Activated naive CD8-positive, alpha-beta T cell treated with anti-CD3 and anti-CD28 coated beads, Interleukin-2, amount 50 U/mL, for 24 hours (primary cell): Measurements from ENCODE around the gene ADAM22.
"Not testable (repeated sequence)": the region's sequence is repeated elsewhere in the genome, so short reads cannot be mapped to it uniquely, and the experiment has no call there.

Experiments
- ATAC-seq: fragments of 150-1000 bp; cut with Tn5 transposase; one replicate; pipeline ENCODE4 v1.10.0; 2021
- DNase-seq: peaks from one replicate; pipeline ENCODE4 v3.0.0; 2021
- H3K27ac Mint-ChIP-seq: one replicate; pipeline ENCODE4 v1.8.0; 2021; ENCODE audit warnings: mild to moderate bottlenecking, mixed read lengths
- H3K27me3 Mint-ChIP-seq: one replicate; pipeline ENCODE4 v1.8.0; 2021; ENCODE audit warnings: mixed read lengths
- H3K36me3 Mint-ChIP-seq: one replicate; pipeline ENCODE4 v1.8.0; 2021; ENCODE audit warnings: low read depth, mixed read lengths
- H3K4me1 Mint-ChIP-seq: one replicate; pipeline ENCODE4 v1.8.0; 2021; ENCODE audit warnings: mixed read lengths
- H3K4me3 Mint-ChIP-seq: one replicate; pipeline ENCODE4 v1.8.0; 2021; ENCODE audit warnings: mild to moderate bottlenecking, moderate library complexity, mixed read lengths
- H3K9me3 Mint-ChIP-seq: one replicate; pipeline ENCODE4 v1.8.0; 2021; ENCODE audit warnings: mixed read lengths

ADAM22 gene

GRCh38 chr7:88127637-88128290 is 193.7 kb downstream of the ADAM22 start:
- ATAC-seq: no peak
- no peak overlapping the region for H3K4me3 Mint-ChIP-seq
- H3K27ac Mint-ChIP-seq: no peak overlapping the region
- no peaks in the 10 kb centered on the region for H3K27me3 Mint-ChIP-seq
- DNase-seq: no peak
- no peaks in the 10 kb centered on the region for H3K4me1 Mint-ChIP-seq
- no peaks in the 10 kb centered on the region for H3K36me3 Mint-ChIP-seq
- no peaks in the 10 kb centered on the region for H3K9me3 Mint-ChIP-seq

- H3K4me1 Mint-ChIP-seq: no peaks in the 10 kb centered on the region
- DNase-seq (no peak), ATAC-seq (no peak)
- no peaks in the 10 kb centered on the region for H3K27me3 Mint-ChIP-seq
- no peak overlapping the region for H3K27ac Mint-ChIP-seq
- H3K9me3 Mint-ChIP-seq: no peaks in the 10 kb centered on the region
- H3K4me3 Mint-ChIP-seq: no peak overlapping the region
- no peaks in the 10 kb centered on the region for H3K36me3 Mint-ChIP-seq
Measured at GRCh38 chr7:88132725-88133124, 198.7 kb downstream of the ADAM22 start.

GRCh38 chr7:88140947-88141346 is 206.9 kb downstream of the ADAM22 start:
- no peak overlapping the region for H3K27ac Mint-ChIP-seq
- H3K4me1 Mint-ChIP-seq: no peaks in the 10 kb centered on the region
- H3K4me3 Mint-ChIP-seq: no peak overlapping the region
- DNase-seq (no peak), ATAC-seq (no peak)
- no peaks in the 10 kb centered on the region for H3K9me3 Mint-ChIP-seq
- no peaks in the 10 kb centered on the region for H3K36me3 Mint-ChIP-seq
- H3K27me3 Mint-ChIP-seq: no peaks in the 10 kb centered on the region

- no peaks in the 10 kb centered on the region for H3K4me1 Mint-ChIP-seq
- no peak overlapping the region for H3K4me3 Mint-ChIP-seq
- H3K9me3 Mint-ChIP-seq: no peaks in the 10 kb centered on the region
- no peak for ATAC-seq
- no peaks in the 10 kb centered on the region for H3K27me3 Mint-ChIP-seq
- H3K27ac Mint-ChIP-seq: no peak overlapping the region
- no peak for DNase-seq
- no peaks in the 10 kb centered on the region for H3K36me3 Mint-ChIP-seq
Measured at GRCh38 chr7:88141479-88141878, 207.4 kb downstream of the ADAM22 start.

- no peak for DNase-seq
- H3K36me3 Mint-ChIP-seq: no peaks in the 10 kb centered on the region
- H3K4me3 Mint-ChIP-seq: no peak overlapping the region
- H3K9me3 Mint-ChIP-seq: no peaks in the 10 kb centered on the region
- no peaks in the 10 kb centered on the region for H3K27me3 Mint-ChIP-seq
- H3K4me1 Mint-ChIP-seq: no peaks in the 10 kb centered on the region
- ATAC-seq: no peak
- H3K27ac Mint-ChIP-seq: no peak overlapping the region
Measured at GRCh38 chr7:88141953-88142352, 207.9 kb downstream of the ADAM22 start.

- no peak for DNase-seq
- no peak for ATAC-seq
- no peaks in the 10 kb centered on the region for H3K27me3 Mint-ChIP-seq
- no peaks in the 10 kb centered on the region for H3K9me3 Mint-ChIP-seq
- H3K27ac Mint-ChIP-seq: no peak overlapping the region
- no peaks in the 10 kb centered on the region for H3K4me1 Mint-ChIP-seq
- H3K36me3 Mint-ChIP-seq: peaks cover 8% of the 10 kb centered on the region
- H3K4me3 Mint-ChIP-seq: no peak overlapping the region
Measured at GRCh38 chr7:88146616-88147015, 212.6 kb downstream of the ADAM22 start.

- Mint-ChIP-seq H3K36me3 (peaks cover 8% of the 10 kb centered on the region), H3K27me3 (no peaks in the 10 kb centered on the region), H3K4me1 (no peaks in the 10 kb centered on the region), H3K4me3 (no peak overlapping the region), H3K9me3 (no peaks in the 10 kb centered on the region), H3K27ac (no peak overlapping the region)
- ATAC-seq (no peak), DNase-seq (no peak)
Measured at GRCh38 chr7:88147341-88147740, 213.3 kb downstream of the ADAM22 start.

- Mint-ChIP-seq H3K9me3 (no peaks in the 10 kb centered on the region), H3K4me3 (no peak overlapping the region), H3K27ac (no peak overlapping the region), H3K27me3 (no peaks in the 10 kb centered on the region), H3K36me3 (peaks cover 8% of the 10 kb centered on the region), H3K4me1 (no peaks in the 10 kb centered on the region)
- DNase-seq (no peak), ATAC-seq (no peak)
Measured at GRCh38 chr7:88147949-88148348, 213.9 kb downstream of the ADAM22 start.

GRCh38 chr7:88150033-88150432 is 216.0 kb downstream of the ADAM22 start:
- ATAC-seq (no peak), DNase-seq (no peak)
- Mint-ChIP-seq H3K27ac (no peak overlapping the region), H3K4me1 (no peaks in the 10 kb centered on the region), H3K36me3 (peaks cover 11% of the 10 kb centered on the region), H3K9me3 (no peaks in the 10 kb centered on the region), H3K4me3 (no peak overlapping the region), H3K27me3 (no peaks in the 10 kb centered on the region)

GRCh38 chr7:88151119-88151790 is 217.2 kb downstream of the ADAM22 start:
- Mint-ChIP-seq H3K4me1 (no peaks in the 10 kb centered on the region), H3K27me3 (no peaks in the 10 kb centered on the region), H3K9me3 (no peaks in the 10 kb centered on the region), H3K4me3 (no peak overlapping the region), H3K36me3 (peaks cover 14% of the 10 kb centered on the region), H3K27ac (no peak overlapping the region)
- ATAC-seq (no peak), DNase-seq (no peak)

GRCh38 chr7:88153378-88153777 is 219.3 kb downstream of the ADAM22 start:
- H3K27ac Mint-ChIP-seq: no peak overlapping the region
- H3K36me3 Mint-ChIP-seq: peaks cover 30% of the 10 kb centered on the region
- no peak for DNase-seq
- H3K27me3 Mint-ChIP-seq: no peaks in the 10 kb centered on the region
- no peaks in the 10 kb centered on the region for H3K4me1 Mint-ChIP-seq
- no peak overlapping the region for H3K4me3 Mint-ChIP-seq
- peaks cover 12% of the 10 kb centered on the region for H3K9me3 Mint-ChIP-seq
- ATAC-seq: no peak

GRCh38 chr7:88155756-88156155 is 221.7 kb downstream of the ADAM22 start:
- no peaks in the 10 kb centered on the region for H3K4me1 Mint-ChIP-seq
- no peaks in the 10 kb centered on the region for H3K27me3 Mint-ChIP-seq
- DNase-seq (no peak), ATAC-seq (no peak)
- H3K36me3 Mint-ChIP-seq: peaks cover 32% of the 10 kb centered on the region
- H3K27ac Mint-ChIP-seq: no peak overlapping the region
- peaks cover 25% of the 10 kb centered on the region for H3K9me3 Mint-ChIP-seq
- H3K4me3 Mint-ChIP-seq: no peak overlapping the region

- H3K27me3 Mint-ChIP-seq: no peaks in the 10 kb centered on the region
- ATAC-seq (no peak), DNase-seq (no peak)
- no peaks in the 10 kb centered on the region for H3K4me1 Mint-ChIP-seq
- H3K36me3 Mint-ChIP-seq: peaks cover 28% of the 10 kb centered on the region
- H3K27ac Mint-ChIP-seq: no peak overlapping the region
- no peak overlapping the region for H3K4me3 Mint-ChIP-seq
- H3K9me3 Mint-ChIP-seq: peaks cover 26% of the 10 kb centered on the region
Measured at GRCh38 chr7:88156356-88156755, 222.3 kb downstream of the ADAM22 start.

- H3K4me3 Mint-ChIP-seq, H3K4me1 Mint-ChIP-seq, ATAC-seq, H3K27me3 Mint-ChIP-seq, DNase-seq, H3K27ac Mint-ChIP-seq: not testable (repeated sequence)
- Mint-ChIP-seq H3K9me3 (peaks cover 29% of the 10 kb centered on the region), H3K36me3 (peaks cover 26% of the 10 kb centered on the region)
Measured at GRCh38 chr7:88159741-88160140, 225.7 kb downstream of the ADAM22 start.

- H3K27ac Mint-ChIP-seq: no peak overlapping the region
- no peaks in the 10 kb centered on the region for H3K27me3 Mint-ChIP-seq
- no peak overlapping the region for H3K4me3 Mint-ChIP-seq
- no peaks in the 10 kb centered on the region for H3K36me3 Mint-ChIP-seq
- DNase-seq (no peak), ATAC-seq (no peak)
- H3K9me3 Mint-ChIP-seq: peaks cover 4% of the 10 kb centered on the region
- H3K4me1 Mint-ChIP-seq: no peaks in the 10 kb centered on the region
Measured at GRCh38 chr7:88165697-88166096, 231.6 kb downstream of the ADAM22 start.
